ENCODE results near the gene TBC1D2B.

TBC1D2B gene

DNA sequence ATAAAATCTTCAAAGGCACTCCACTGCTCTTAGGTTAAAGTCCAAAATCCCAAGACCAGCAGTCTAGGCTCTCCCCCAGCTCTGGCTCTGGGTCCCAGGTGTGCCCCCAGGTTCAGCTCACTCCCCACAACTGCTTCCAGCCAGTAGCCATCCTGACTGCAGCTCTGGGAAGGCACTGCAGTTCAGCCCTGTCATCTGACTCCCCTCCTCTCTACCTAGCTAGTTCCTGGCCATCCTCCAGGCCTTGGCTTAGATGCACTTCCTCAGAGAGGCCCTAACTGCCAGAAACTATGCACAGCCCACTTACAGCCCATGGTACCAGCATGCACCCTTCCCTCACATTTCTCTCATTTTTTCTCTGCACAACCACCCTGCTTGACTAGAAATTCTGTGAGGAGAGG, 25.5 kb downstream of the TBC1D2B start:
- DNase-seq, result no peak

DNA sequence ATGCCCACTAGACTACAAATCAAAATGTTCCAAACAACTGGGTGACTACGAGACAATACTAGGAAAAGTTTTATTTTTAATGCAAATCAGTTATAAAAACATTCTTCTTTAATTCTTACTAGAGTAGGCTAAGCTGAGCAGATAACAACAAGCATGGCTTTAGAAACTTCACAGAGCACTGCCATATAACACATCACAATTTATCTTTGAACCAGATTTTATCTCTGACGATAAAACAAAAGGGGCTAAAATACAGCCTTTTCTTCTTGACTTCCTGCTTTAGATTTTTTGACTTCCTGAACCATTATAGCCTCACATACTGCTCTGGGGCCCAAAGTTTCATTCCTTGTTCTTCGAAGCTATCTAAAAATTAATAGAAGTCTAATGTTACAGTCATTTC, 25.9 kb downstream of the TBC1D2B start:
- no peak for DNase-seq

DNA sequence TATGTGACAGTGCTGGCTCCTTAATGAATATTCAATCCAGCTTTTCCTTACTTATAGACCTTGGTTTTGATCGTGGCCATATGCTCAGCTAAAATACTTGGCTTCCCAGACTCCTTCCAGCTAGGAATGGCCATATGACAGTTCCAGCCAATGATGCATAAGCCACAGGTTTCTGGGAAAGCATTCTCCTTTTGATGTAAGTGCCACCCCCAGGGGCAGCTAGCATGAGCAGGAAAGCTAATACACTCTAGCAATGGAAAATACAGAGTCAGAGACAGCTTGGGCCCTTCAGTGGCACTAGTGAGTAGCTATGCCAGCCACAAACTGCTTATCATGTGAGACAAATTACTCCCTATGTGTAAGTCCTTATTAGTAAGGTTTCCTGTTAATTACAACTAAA, 26.7 kb downstream of the TBC1D2B start:
- no peak for DNase-seq

DNA sequence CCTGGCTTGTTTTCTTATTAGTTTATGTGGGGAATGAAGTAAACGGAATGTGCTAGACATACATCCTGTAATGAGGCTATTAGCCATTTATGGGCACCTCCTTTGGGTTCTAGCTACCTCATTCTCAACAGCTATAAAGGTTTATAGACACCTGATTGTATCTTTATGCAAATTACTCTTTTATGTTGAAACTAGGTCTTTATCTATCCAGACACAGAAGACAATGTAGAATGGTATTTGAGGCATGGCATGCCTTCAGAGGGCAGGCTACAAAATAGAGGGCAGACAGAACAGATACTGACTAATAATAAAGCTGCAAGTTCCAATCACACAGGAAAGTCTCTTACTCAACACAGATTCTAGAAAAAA, 27.1 kb downstream of the TBC1D2B start:
- no peak for DNase-seq

DNA sequence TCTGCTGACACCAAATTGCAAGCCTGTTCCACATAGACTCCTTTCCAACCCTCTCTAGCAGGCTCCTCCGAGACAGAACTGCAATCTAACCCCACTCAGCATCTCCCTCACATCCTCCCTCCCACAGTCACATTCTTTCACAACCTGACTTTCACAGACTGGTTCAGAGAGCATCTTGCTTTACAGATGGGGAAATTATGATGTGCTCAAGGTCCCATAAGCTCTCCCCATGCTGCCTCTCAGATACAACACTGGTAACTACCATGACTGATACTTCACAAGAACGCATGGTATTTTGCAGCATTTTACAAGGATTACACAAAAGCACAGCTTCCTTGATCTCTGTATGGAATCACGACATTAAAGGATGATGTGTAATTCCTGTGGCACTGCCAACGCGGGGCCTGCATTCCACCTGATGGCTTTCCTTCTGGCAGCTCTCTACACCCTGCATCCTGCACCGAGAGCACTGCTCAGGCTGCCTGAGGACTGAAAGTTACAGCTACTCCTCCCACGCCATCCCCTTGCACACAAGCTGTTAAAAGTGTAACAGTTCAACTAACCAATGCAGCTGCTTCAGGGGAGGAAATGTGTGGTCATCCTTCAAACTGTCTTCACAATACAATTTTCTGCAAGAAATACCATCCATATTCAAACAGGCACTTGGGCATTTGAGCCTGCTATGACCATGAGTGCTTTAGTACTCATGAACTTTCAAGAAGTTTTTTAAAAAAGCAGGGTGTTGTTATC, 27.6 kb downstream of the TBC1D2B start:
- DNase-seq, result peak; percentile 64 to 73

DNA sequence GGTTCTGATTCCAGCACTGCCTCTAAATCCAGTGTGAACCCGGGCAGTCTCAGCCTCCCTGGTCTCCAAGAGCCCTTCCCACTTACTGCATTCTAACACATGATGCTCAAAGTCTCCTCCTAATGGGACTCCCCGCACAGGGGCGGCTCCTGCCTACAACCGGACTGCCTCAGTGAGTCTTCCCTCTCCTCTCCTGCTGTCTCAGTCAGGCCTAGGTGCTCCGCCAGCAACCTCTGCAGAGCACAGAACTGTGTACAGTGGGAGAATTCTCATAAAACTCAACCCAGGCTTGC, 28.9 kb downstream of the TBC1D2B start:
- DNase-seq, result no peak

DNA sequence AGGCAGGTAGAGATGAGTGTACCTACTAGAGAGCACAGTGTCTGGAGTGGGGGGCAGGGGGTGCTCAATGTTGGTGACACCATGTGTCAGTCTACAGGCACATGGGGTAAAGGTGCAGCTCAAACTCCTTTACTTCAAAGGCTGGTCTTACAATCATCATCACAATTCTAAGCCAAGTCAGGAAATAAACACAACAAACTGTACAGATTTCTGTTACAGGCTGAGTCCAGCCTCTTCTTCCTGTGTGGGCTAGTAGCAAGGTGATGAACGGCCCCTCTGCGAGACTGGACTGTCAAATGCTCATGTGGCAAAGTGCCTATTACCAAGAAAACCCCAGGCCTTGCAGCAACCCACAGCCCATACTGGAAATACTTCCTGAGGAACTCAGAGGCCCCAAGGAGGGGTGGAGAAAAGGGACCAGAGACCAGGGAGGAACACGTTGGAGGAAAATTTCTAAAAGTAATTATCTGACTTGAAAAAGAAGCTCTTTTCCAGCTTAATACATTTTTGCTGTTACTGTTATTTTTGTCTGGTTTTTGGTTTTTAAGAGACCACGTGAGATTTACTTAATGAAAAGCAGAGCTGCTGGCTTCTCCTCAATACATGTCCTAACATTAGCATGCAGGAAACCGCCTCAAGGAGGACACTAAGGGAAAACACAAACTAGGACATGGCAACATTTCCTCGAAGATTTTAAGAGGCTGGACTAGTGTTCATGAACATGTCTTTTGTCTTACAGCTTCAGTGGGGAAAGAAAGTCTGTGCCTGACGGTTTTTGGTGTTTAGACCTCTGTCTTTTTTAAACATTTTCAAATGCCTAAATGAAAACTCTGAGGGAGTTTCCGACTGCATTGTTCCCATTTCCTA, 29.5 kb downstream of the TBC1D2B start:
- DNase-seq, result no peak

DNA sequence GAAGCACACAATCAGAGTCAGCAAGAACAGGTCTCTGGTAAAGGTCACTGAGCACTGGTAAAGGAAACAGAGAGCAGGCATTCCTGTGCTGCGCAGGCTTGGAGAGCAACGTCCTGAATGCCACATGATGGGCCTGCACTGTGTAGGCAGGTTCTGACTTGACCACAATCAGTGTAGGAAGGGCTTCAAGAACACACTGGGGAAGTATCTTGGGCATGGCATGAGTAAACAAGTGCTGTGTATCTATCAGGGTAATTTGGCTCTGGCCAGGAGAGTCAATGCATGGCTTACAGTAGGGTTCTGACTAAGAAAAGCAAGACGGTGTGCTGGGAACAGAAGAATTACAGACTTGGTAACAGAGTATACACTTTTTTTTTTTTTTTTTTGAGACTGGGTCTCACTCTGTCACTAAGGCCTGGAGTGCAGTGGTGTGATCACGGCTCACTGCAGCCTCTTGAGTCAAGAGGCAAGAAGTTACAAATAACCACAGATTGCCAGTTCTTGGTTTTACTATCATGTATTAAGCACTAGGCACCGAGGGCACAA, 30.6 kb downstream of the TBC1D2B start:
- peak in 1 of 2 experiments; percentile 42 for DNase-seq

DNA sequence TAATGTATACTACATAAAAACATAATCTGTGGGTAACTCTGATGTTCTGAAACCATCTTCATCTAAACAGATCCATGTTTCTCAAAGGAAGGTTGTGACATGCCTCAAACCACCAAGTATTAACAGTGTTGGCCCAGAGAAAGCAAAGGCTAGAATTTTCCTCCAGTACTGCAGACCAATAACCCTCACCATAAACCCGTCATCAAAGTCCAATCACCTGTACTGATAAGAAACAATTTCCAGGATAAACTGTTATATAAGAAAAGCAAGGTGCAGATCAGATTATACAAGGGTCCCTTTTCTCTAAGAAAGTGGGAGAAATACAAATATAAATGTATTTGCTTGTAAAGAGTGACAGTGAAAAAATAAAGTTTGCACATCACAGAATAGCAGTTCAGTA, 32.3 kb downstream of the TBC1D2B start:
- no peak for DNase-seq

DNA sequence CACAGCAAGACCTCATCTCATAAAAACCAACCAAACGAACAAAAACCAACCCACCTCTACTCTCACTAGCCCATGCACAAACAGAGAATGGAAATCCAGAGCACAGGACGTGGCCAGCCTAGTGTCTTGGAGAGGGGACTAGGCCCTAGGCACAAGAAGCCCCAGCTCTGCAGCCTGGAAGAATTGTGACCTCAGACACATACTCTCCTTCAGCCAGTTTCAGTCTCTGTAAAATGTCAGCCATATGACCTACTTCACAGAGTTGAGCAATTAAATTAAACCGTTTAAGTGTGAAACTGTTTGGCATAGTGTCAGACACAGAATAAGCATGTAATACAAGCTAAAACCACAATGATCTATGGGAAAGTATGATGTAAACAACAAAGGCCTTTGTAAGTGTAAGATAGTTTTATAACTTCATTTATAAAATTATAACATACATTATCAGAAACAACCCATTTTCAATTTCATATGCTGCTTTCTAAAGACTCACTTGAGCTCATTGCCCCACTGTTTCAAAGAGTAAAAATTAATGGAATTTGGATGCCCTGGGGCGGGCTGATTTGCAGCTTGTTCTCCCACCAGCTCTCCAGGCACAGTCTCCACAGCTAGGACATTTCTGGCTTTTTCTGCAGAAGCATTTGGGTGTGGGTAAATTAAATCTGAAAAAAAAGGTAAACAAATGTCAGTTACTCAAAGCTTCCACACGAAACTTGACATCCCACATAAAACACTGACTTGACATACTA, 32.9 kb downstream of the TBC1D2B start:
- DNase-seq, result no peak

DNA sequence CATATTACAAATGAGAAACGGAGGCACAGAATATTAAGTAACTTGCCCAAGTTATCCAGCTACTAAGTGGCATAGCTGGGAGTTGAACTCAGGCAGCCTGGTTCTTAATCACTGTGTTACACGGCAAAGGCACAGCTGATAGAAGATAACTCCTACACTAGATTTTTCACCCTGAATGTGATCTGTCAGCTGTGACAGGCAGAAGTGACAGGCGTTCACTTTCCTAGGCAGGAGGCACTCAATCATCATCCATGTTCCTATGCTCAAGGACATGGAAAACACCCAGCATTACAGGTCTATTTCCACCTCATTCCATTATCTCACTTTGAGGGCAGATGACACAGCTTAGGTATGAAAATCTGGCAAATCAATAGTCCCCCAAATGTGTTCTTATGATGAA, 35.6 kb downstream of the TBC1D2B start:
- DNase-seq, result no peak

DNA sequence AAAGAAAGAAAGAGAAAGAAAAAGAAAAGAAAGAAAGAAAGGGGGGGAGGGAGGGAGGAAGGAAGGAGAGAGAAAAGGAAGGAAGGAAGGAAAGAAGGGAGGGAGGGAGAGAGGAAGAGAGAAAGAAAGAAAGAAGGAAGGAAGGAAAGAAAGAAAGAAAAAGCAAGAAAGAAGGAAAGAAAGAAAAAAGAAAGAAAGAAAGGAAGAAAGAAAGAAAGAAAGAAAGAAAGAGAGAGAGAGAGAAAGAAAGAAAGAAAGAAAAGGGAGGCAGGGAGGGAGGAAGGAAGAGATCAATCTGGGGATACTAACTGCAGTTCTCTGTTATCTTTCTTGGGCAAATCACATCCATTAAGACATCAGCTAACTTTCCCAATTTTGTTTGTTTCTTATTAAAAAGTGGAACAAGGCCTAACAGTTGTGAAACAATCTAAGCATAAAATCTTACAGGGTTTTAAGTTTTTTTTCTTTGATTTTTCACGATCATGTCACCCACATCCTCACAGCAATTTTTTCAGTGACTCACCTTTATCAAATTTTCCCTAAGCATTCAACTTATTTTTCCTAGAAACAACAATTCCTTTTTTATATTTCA, 36.8 kb downstream of the TBC1D2B start:
- no peak for DNase-seq

DNA sequence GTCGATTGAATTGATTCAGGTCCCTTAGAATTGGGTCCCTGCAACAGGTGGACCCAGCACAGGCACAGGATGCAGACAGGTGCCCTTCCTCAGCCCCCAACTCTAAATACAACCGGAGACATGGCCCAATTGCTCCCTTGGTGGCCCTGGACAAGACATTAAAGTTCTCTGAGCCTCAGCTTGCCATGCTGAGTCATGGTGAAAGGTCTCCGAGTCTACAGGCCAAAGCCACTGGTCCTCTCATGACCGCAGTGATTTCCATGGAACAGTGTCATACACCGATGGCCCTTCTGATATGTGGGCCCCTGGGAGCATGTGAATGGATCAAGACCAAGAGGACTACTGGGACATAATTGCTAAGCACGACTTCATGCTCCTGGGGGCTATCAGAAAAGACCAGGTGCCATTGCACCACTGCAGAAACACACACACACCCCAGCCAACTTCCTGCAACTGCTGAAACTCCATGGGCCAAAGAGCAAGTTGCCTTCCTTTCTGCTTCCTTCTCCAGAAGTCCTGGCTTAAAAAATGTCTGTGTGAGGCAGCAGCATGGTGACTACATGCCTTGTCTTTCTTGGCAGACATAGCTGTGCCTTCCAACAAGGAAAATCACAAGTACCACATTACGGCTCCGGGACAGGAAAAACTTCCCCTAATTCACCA, 38.8 kb downstream of the TBC1D2B start:
- no peak for DNase-seq

DNA sequence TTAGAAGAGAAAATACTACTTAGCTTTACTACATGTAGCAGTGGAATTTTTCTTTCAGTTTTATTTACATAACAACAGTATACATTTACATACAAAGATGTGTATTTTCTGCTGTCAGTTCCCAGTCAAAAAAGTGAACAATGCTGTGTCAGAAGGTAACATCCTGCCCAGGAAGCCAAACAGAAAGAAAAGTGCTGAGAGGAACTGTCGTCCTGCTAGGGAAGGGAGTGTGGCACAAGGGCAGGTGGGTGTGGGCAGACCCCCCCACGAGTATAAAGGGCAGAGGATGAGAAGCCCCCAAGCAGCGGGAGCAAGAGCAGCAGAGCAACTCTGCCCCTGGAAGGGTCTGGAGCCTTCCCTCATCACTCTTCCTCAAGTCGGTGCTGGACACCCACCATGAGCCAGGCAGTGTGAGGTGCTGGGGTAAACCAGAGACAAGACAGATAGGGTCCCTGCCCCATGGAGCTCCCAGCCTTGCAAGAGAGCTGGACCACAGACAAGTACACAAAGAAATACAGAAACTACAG, 39.7 kb downstream of the TBC1D2B start:
- DNase-seq, result no peak

DNA sequence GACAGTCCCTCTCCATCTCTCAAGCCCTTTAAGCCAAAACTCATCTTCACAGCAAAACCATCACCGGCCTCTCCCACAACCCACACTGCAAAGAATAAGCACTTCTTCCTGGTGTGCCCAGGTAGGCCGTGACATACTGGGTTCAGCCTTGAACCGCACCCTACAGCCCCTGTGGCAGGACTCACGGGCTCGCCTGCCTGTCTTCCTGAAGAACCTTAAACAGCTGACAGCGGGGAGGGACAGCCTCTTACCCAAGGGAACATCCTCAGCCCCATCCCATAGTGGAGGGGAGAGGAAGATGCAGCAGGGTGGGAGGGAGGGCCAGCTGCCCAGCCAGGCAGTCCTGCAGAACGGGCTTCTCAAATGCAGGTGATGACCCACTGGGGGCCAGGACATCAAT, 40.2 kb downstream of the TBC1D2B start:
- DNase-seq, result no peak

DNA sequence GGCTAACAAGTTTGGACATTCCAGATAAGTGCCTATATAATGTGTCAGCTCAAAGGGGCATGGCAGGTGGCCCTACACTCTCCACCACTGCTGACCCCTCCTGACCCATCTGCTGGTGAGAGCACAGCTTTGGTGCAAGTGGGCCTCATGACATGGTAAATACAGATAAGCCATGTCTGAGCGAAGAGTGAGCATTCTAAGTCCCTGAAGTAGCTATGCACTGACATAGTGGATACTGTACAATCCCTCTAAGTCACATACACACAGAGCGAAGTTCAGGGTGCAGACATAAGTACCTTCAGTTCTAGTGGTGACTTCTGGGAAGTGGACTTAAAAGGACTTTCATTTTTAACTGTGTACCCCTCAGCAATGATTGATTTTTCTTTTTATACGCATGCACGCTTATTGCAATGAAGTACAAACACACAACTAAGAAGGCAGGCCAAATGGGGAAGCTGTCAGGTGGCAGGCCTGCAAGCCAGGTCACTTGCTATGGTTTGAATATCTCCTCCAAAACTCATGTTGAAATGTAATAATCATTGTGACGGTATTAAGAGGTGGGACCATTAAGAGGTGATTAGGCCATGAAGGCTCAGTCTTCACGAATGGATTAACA, 41.5 kb downstream of the TBC1D2B start:
- no peak for DNase-seq

DNA sequence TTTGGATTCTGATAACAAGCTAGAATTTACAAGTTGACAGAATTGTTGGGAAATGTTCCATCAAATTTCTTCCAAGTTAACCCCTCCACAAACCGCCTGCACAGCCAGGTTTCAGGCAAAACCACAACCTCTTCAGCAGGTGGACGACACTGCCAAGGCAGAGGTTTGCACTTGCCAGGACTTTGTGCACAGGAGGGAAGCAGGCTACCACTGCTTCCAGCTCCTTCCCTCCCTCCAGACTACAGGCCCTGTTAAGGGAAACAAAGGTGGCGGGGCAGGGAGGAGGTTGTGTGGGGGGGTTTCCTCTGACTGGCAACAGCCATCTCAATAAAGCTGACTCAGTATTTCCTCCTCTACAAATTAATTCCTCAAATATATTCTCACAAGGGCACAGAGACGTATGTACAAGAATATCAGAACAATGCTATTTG, 42.2 kb downstream of the TBC1D2B start:
- peak in 1 of 2 experiments; percentile 41 for DNase-seq

DNA sequence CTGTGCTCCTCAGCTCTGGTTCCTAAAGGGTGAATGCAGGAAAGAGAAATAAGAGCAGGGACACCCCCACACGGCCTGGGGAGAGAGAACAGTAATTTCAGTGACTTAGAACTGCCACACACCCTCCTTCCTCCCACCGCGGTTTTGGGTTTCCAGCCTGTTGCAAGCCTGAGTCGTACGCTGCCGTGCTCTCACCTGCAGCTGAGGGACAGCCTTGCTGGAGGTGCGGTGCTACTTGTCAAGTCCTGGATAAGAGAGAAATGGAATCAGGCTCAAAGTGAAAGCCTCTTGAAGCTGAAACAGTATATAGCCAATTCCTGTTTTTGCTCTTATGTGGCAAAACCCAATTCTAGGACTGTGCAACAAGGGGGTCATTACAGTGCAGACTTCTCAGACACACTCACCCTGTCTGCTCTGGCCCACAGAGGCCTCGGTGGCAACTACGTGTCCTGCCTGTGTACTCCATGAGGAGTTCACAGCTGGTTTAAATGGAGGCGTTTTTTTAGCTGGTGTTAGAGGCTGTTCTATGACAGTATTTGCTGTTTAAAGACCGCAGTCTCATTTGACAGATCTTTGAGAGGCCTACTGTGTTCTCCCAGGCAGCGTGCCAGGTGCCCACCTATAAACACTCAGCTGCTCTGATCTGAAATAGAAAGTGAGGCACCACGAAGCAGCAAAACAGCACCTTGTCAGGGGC, 42.9 kb downstream of the TBC1D2B start:
- DNase-seq, result peak; percentile 84 to 89

DNA sequence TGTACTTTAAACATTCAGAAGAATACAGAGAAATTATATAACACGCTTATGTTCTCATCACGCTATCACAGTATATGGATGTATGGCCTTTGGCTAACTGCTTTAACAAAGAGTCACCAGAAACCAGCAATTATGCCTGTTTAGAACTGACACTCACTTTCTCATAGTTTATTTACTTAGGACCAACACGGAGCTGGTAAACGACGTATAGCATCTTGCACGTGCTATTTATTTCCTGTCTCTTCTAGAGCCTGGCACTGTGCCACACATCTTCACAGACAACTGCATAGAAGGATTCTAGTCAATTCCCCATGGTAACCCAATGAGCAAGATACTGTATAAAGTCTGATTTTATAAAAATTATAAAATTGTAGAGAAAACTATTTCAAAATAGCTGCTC, 43.6 kb downstream of the TBC1D2B start:
- no peak for DNase-seq

DNA sequence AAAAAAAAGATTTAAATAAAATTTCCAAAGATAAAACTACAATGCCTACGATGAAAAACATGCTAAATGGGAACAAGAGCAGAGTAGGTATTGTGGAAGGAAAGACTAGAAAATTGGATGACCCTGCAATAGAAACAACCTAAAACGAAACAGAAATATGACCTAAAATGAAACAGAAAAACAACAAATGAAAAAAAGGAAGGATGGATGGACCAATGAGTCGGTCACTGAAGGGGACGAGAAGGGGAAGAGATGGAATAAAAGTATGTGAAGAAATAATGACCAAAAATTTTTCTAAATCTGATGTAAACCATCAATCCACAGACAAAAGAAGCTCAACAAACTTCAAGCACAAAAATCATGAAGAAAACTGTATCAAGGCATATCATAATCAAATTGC, 44.8 kb downstream of the TBC1D2B start:
- no peak for DNase-seq

DNA sequence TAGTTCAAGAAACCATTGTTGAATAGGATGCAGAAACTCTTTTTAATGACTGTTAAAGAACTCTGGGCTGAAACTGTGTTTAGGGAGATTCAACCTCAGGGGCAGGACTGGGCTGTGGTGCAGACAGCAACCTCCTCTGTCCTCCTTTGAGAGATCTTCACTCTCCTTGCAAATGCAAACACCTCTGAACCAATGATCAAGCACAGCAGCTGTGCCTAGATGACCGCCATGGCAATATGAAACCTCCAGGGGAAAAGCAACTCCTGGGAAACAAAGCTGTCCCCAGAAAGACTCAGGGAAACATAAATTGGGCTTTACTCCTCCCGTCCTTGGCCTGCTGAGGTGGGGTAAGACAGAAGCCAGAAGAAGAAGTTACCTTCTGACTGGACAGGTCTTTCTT, 52.6 kb downstream of the TBC1D2B start:
- no peak for DNase-seq

Measured in activated CD4-positive, alpha-beta T cell treated with anti-CD3 and anti-CD28 coated beads, Interleukin-2, amount 50 U/mL, for 48 hours (primary cell).